Measurements from ENCODE around the gene ALDH1A2. TPM values are rescaled to one million over a fixed set of nuclear protein-coding genes. Genes with fewer than 3 reads are reported as not detected.

Gene ALDH1A2
- total and polyA plus RNA-seq, 4 experiments from 2014 or later = 0.15 to 0.83 TPM; not detected in 2

DNA sequence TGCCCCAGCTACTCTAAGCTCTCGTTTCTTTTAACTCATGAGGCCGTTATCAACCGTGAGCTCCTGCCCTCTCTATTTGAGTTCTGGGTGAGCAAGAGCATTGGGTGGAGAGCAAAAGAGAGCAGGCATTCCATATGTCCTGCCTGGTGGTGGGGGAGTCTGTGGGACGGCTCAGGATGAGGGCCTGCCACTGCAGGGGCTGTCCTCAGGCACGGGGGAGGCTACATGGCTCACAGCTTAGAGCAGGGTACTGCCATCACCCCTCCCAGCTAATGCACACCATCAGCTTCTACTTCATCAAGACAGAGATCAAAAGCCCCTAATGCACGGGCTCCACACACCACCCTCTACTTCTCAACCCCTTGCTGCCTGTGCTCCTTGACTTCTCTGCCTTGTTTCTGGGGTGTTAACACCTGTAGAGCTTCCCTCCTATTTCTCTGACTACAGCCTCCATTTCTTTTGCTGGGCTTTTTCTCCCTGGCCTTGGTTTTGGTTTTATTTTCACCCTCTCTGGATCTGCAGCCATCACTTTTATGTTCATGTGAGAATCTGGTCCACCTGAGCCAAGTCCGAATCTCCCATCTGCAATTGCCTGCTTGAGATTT is 114.1 kb downstream of the ALDH1A2 start:
- H3K9me3 Mint-ChIP-seq = peaks cover 0 to 2% (median 0%) of the 10 kb centered on the region in 8 donors
- CTCF ChIA-PET (ENCODE audit: partially characterized antibody) = no interaction called here
- Histone ChIP-seq H3K4me1 (ENCODE audit: insufficient read depth, low read length) (no peaks in the 10 kb centered on the region), H3K9me3 (ENCODE audit: control insufficient read depth in 1 of 2, low read length in 2 of 2) (no peaks in the 10 kb centered on the region), H3K27me3 (ENCODE audit: insufficient read depth, low read length) (peaks cover 3% of the 10 kb centered on the region), H3K4me3 (ENCODE audit: low read length in 2 of 2) (no peak overlapping the region), H3K27ac (ENCODE audit: low read depth, low read length) (no peak overlapping the region), H3K36me3 (ENCODE audit: insufficient read depth, low read length) (no peaks in the 10 kb centered on the region)
- peaks cover 7 to 10% of the 10 kb centered on the region in 2 donors for H3K27me3 Mint-ChIP-seq
- POLR2A ChIA-PET (ENCODE audit: partially characterized antibody) = no interaction called here
- H3K27ac Mint-ChIP-seq = no peak overlapping the region
- no peak overlapping the region for H3K4me3 Mint-ChIP-seq
- no peaks in the 10 kb centered on the region for H3K36me3 Mint-ChIP-seq
- H3K4me1 Mint-ChIP-seq = no peaks in the 10 kb centered on the region
- intact Hi-C loops (cut with micrococcal nuclease) = no loop called here
- no peak for DNase-seq

DNA sequence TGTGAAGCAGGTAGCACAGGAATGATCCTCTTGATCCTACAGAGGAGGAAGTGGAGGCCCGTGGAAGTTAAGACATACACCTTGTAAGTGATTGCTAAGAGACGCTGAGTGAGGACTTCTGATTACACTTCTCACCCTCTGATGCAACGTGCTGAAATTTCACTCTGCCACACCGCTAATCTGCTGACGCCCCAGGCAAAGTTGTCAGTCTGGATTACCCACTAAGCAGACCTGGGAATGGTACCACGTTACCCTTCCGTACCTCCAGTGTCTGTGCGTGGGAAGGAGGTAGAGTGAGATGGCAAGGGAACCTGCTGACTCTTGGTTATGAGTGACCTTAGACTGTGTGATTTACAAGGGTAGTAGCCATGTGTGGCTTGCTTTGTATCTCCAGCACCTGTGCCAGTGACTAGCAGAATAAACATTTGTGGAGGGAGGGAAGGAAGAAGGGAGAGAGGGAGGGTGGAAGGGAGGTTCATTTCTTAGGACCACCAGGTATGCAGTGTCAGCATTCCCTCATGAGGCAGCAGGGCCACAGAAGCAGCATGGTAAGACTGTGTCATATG is 115.0 kb downstream of the ALDH1A2 start:
- Mint-ChIP-seq H3K4me3 (no peak overlapping the region), H3K27me3 (peaks cover 7 to 11% of the 10 kb centered on the region in 2 donors), H3K9me3 (peaks cover 0 to 3% (median 0%) of the 10 kb centered on the region in 8 donors), H3K27ac (no peak overlapping the region), H3K36me3 (no peaks in the 10 kb centered on the region), H3K4me1 (no peaks in the 10 kb centered on the region)
- Histone ChIP-seq H3K4me3 (ENCODE audit: low read length in 2 of 2) (no peak overlapping the region), H3K9me3 (ENCODE audit: control insufficient read depth in 1 of 2, low read length in 2 of 2) (no peaks in the 10 kb centered on the region), H3K4me1 (ENCODE audit: insufficient read depth, low read length) (no peaks in the 10 kb centered on the region), H3K27me3 (ENCODE audit: insufficient read depth, low read length) (no peaks in the 10 kb centered on the region), H3K36me3 (ENCODE audit: insufficient read depth, low read length) (no peaks in the 10 kb centered on the region), H3K27ac (ENCODE audit: low read depth, low read length) (no peak overlapping the region)
- DNase-seq = peak in 1 of 5 donors; percentile 23
- intact Hi-C loops (cut with micrococcal nuclease) = no loop called here
- ChIA-PET CTCF (ENCODE audit: partially characterized antibody) (no interaction called here), POLR2A (ENCODE audit: partially characterized antibody) (no interaction called here)

DNA sequence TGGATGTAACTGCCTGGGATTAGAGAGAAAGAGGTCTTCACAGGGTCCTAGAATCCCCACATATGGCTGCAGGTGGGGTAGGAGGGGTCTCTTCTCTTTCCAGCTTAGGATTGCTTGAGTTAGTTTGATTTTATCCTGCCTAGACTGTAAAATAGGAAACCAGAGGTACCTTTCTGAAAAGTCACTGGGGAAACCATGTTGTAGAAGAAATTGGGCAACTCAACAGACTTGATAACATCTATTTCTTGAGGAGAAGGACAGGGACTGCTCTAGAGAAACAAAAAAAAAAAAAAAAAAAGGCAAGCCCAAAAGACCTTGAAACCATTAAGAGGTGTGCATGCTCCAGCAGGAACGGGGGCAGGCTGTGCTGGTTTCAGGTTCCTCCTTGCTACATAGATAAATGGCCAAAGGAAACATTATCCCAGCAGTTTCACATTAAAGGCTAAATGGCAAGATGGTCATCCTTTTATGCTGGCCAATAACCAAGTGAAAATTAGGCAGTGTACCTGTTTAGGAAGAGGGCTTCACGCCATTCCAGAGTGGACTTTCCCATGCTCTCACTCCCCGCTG is 116.1 kb downstream of the ALDH1A2 start:
- Histone ChIP-seq H3K27ac (ENCODE audit: low read depth, low read length) (no peak overlapping the region), H3K4me1 (ENCODE audit: insufficient read depth, low read length) (no peaks in the 10 kb centered on the region), H3K36me3 (ENCODE audit: insufficient read depth, low read length) (no peaks in the 10 kb centered on the region), H3K4me3 (ENCODE audit: low read length in 2 of 2) (no peak overlapping the region), H3K9me3 (ENCODE audit: control insufficient read depth in 1 of 2, low read length in 2 of 2) (no peaks in the 10 kb centered on the region), H3K27me3 (ENCODE audit: insufficient read depth, low read length) (no peaks in the 10 kb centered on the region)
- H3K4me1 Mint-ChIP-seq = no peaks in the 10 kb centered on the region
- no peak overlapping the region for H3K4me3 Mint-ChIP-seq
- DNase-seq = no peak
- intact Hi-C loops (cut with micrococcal nuclease) = no loop called here
- CTCF ChIA-PET (ENCODE audit: partially characterized antibody) = no interaction called here
- peaks cover 9 to 11% of the 10 kb centered on the region in 2 donors for H3K27me3 Mint-ChIP-seq
- POLR2A ChIA-PET (ENCODE audit: partially characterized antibody) = no interaction called here
- no peaks in the 10 kb centered on the region for H3K36me3 Mint-ChIP-seq
- no peak overlapping the region for H3K27ac Mint-ChIP-seq
- peaks cover 0 to 3% (median 0%) of the 10 kb centered on the region in 8 donors for H3K9me3 Mint-ChIP-seq

DNA sequence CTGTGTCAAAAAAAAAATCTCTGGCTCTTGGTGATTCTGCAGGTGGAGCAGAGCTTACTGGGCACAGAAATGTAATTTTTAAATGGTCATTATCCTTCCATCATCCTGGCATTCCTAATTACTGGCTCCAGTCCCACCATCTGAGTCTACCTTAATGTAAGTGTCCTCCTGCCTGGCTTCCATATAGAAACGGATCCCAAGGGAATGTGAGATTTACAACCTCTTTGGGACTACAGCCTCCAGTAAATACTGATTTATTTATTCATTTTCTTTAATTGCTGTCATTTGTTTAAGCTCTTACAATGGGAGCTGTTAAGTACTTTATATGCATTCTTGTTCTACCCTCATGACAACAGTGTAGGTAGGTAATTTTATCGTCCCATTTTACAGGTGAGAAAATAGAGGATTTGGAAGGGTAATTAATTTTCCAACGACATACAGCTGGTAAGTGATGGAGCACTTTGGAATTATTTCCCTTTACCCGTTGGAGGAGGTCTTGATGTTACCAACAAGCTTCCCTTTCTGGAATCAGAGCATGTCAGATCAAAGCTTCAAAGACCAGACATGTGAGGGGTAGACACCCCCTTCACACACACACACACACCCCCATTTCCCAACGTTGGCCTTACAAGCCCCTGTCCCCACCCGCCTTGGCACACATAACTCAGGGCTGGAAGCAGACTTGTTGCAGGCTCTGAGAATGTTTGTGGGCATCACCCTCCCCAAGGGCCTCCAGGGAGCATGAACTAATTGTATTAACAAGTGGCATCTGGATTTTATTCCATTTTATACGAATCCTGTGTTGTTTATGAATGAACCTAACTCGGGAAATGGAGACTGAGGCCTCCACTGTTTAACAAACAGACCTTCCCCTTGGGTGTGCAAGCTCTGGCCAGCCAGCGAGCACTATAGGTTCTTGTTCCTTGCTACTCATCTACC is 116.9 kb downstream of the ALDH1A2 start:
- H3K36me3 ChIP-seq (ENCODE audit: insufficient read depth, low read length) = no peaks in the 10 kb centered on the region
- H3K4me3 Mint-ChIP-seq = no peak overlapping the region
- H3K4me3 ChIP-seq (ENCODE audit: low read length in 2 of 2) = no peak overlapping the region
- H3K27me3 ChIP-seq (ENCODE audit: insufficient read depth, low read length) = no peaks in the 10 kb centered on the region
- POLR2A ChIA-PET (ENCODE audit: partially characterized antibody) = no interaction called here
- intact Hi-C loops (cut with micrococcal nuclease) = no loop called here
- peaks cover 9 to 10% of the 10 kb centered on the region in 2 donors for H3K27me3 Mint-ChIP-seq
- H3K9me3 ChIP-seq (ENCODE audit: control insufficient read depth in 1 of 2, low read length in 2 of 2) = no peaks in the 10 kb centered on the region
- H3K36me3 Mint-ChIP-seq = no peaks in the 10 kb centered on the region
- no peaks in the 10 kb centered on the region for H3K4me1 Mint-ChIP-seq
- peaks cover 0 to 3% (median 0%) of the 10 kb centered on the region in 8 donors for H3K9me3 Mint-ChIP-seq
- DNase-seq = no peak
- no peaks in the 10 kb centered on the region for H3K4me1 ChIP-seq (ENCODE audit: insufficient read depth, low read length)
- no peak overlapping the region for H3K27ac ChIP-seq (ENCODE audit: low read depth, low read length)
- H3K27ac Mint-ChIP-seq = no peak overlapping the region
- CTCF ChIA-PET (ENCODE audit: partially characterized antibody) = no interaction called here

DNA sequence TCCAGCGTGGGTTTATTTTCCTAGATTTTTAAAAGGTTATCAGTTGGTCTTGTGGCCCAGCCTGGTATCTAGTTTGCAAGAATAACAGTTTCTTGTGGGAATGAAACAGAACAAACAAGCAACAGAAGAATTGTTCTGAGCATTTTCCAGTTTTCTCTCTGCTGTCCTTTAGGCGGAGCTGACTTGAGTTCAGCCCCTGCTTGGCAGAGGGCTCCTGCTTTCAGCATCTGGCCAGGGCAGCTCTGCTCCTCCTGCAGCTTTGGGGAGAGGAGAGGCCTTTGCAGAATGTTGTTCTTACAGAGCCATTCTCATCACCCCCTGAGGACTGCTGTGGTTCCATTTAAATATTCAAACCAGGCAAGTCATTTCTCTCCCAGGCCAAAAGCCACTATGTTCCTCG is 117.7 kb downstream of the ALDH1A2 start:
- H3K27me3 Mint-ChIP-seq = peaks cover 10% of the 10 kb centered on the region in 2 donors
- Histone ChIP-seq H3K27me3 (ENCODE audit: insufficient read depth, low read length) (no peaks in the 10 kb centered on the region), H3K27ac (ENCODE audit: low read depth, low read length) (no peak overlapping the region), H3K4me3 (ENCODE audit: low read length in 2 of 2) (no peak overlapping the region), H3K36me3 (ENCODE audit: insufficient read depth, low read length) (no peaks in the 10 kb centered on the region), H3K4me1 (ENCODE audit: insufficient read depth, low read length) (no peaks in the 10 kb centered on the region), H3K9me3 (ENCODE audit: control insufficient read depth in 1 of 2, low read length in 2 of 2) (no peaks in the 10 kb centered on the region)
- ChIA-PET POLR2A (ENCODE audit: partially characterized antibody) (no interaction called here), CTCF (ENCODE audit: partially characterized antibody) (no interaction called here)
- H3K4me1 Mint-ChIP-seq = no peaks in the 10 kb centered on the region
- intact Hi-C loops (cut with micrococcal nuclease) = no loop called here
- H3K9me3 Mint-ChIP-seq = peaks cover 0 to 3% (median 0%) of the 10 kb centered on the region in 8 donors
- H3K27ac Mint-ChIP-seq = no peak overlapping the region
- DNase-seq = no peak
- no peaks in the 10 kb centered on the region for H3K36me3 Mint-ChIP-seq
- no peak overlapping the region for H3K4me3 Mint-ChIP-seq

DNA sequence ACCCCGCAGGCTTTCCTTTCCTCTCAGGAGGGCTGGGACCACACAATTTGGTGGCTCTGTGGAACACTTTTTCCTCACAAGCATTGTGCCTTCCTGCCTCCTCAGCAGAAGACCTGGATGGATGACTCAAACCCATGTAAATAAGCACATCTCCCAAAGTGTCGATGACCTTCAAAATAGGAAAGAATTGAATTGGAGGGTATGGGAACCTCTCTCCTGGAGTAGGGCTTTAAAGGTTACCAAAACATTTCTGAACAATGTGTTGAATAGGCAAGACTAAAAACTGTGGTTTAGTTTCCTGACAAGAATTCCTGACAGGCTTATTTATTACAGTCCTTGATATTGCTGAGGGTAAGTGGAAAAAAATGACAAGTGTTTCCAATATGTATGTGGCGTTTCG is 118.2 kb downstream of the ALDH1A2 start:
- ChIA-PET POLR2A (ENCODE audit: partially characterized antibody) (no interaction called here), CTCF (ENCODE audit: partially characterized antibody) (no interaction called here)
- Mint-ChIP-seq H3K27ac (no peak overlapping the region), H3K36me3 (no peaks in the 10 kb centered on the region), H3K4me1 (no peaks in the 10 kb centered on the region), H3K27me3 (peaks cover 11 to 12% of the 10 kb centered on the region in 2 donors), H3K4me3 (no peak overlapping the region), H3K9me3 (peaks cover 0 to 3% (median 0%) of the 10 kb centered on the region in 8 donors)
- no peaks in the 10 kb centered on the region for H3K9me3 ChIP-seq (ENCODE audit: control insufficient read depth in 1 of 2, low read length in 2 of 2)
- no peaks in the 10 kb centered on the region for H3K36me3 ChIP-seq (ENCODE audit: insufficient read depth, low read length)
- intact Hi-C loops (cut with micrococcal nuclease) = no loop called here
- no peak overlapping the region for H3K27ac ChIP-seq (ENCODE audit: low read depth, low read length)
- DNase-seq = no peak
- no peaks in the 10 kb centered on the region for H3K27me3 ChIP-seq (ENCODE audit: insufficient read depth, low read length)
- H3K4me3 ChIP-seq (ENCODE audit: low read length in 2 of 2) = no peak overlapping the region
- H3K4me1 ChIP-seq (ENCODE audit: insufficient read depth, low read length) = no peaks in the 10 kb centered on the region

DNA sequence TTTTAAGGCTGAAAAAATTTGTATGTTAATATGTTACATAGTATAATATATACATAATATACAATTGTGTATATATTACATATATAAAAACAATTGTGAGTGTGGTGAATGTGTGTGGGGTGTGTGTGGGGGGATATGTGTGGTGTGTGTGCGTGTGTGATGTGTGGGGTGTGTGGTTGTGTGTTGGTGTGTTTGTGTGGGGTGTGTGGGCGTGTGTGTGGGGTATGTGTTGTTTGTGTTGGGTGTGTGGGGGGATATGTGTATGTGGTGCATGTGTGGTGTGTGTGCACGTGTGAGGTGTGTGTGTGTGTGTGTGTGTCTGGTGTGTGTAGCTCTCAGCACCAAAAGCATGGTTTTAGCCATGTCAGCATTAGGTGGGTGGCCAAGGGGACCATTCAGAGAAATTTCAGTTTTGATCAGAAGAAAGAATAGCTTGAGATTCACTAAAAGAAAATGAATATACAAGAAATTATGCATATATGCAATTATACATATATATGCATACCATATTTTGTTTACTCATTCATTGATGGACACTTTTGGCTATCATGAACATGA is 118.9 kb downstream of the ALDH1A2 start:
- DNase-seq = no peak
- Mint-ChIP-seq H3K4me3 (no peak overlapping the region), H3K27me3 (peaks cover 10 to 14% of the 10 kb centered on the region in 2 donors), H3K36me3 (no peaks in the 10 kb centered on the region), H3K9me3 (peaks cover 0 to 1% (median 0%) of the 10 kb centered on the region in 8 donors), H3K27ac (no peak overlapping the region), H3K4me1 (no peaks in the 10 kb centered on the region)
- ChIA-PET CTCF (ENCODE audit: partially characterized antibody) (no interaction called here), POLR2A (ENCODE audit: partially characterized antibody) (no interaction called here)
- no peaks in the 10 kb centered on the region for H3K4me1 ChIP-seq (ENCODE audit: insufficient read depth, low read length)
- no peak overlapping the region for H3K27ac ChIP-seq (ENCODE audit: low read depth, low read length)
- no peaks in the 10 kb centered on the region for H3K9me3 ChIP-seq (ENCODE audit: control insufficient read depth in 1 of 2, low read length in 2 of 2)
- H3K36me3 ChIP-seq (ENCODE audit: insufficient read depth, low read length) = no peaks in the 10 kb centered on the region
- intact Hi-C loops (cut with micrococcal nuclease) = no loop called here
- peaks cover 4% of the 10 kb centered on the region for H3K27me3 ChIP-seq (ENCODE audit: insufficient read depth, low read length)
- H3K4me3 ChIP-seq (ENCODE audit: low read length in 2 of 2) = no peak overlapping the region

Data from CD4-positive, alpha-beta memory T cell (primary cell).